HTR-8/SVneo (cell line): Measurements from ENCODE around the gene ZNF837.
"Not testable (repeated sequence)": the region's sequence is repeated elsewhere in the genome, so short reads cannot be mapped to it uniquely, and the experiment has no call there.

Source experiments
- DNase-seq: peaks from one replicate; pipeline ENCODE4 v3.0.0; 2011; ENCODE audit warnings: low spot score, mixed read lengths; ENCODE audit not compliant: insufficient read length
- FAIRE-seq: peaks from 2 replicates; lab custom pipeline; 2011; peaks lifted over from hg19 to GRCh38; lab: Jason Lieb, UNC

ZNF837 gene

DNA sequence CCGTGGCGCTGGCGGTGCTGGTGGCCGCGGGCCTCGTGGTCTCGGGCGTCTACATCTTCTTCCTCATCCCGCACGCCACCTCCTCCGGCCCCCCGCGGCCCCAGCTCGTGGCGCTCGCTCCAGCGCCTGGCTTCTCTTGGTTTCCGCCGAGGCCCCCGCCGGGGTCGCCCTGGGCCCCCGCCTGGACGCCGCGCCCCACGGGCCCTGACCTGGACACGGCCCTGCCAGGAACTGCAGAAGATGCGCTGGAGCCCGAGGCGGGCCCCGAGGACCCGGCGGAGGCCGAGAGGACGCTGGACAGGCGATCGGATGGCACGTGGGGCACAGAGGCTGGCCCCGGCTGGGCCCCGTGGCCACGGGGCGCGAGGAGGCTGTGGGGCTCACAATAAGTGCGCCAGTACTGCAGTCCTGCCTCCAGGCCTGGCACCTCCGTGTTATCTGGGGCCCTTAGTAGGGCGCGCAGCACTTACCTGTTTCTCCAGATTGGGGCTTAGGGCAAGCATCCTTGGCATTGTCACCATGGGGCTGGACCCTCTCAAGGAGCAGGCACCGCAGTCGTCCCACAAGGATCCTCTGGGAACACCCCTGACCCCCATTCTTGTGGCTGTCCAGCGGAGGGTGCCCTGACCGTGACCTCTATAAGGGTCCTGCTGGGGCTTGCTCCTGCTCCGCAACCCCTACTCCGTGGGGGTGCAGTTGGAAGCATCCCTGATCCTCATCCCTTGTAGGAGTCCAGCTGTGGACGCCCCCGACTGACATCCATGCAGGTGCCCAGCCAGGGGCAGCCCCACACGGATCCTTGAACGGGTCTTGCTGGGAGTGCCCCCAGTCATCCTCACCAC is 16.1 kb upstream of the ZNF837 start:
- DNase-seq (no peak), FAIRE-seq (no peak)

DNA sequence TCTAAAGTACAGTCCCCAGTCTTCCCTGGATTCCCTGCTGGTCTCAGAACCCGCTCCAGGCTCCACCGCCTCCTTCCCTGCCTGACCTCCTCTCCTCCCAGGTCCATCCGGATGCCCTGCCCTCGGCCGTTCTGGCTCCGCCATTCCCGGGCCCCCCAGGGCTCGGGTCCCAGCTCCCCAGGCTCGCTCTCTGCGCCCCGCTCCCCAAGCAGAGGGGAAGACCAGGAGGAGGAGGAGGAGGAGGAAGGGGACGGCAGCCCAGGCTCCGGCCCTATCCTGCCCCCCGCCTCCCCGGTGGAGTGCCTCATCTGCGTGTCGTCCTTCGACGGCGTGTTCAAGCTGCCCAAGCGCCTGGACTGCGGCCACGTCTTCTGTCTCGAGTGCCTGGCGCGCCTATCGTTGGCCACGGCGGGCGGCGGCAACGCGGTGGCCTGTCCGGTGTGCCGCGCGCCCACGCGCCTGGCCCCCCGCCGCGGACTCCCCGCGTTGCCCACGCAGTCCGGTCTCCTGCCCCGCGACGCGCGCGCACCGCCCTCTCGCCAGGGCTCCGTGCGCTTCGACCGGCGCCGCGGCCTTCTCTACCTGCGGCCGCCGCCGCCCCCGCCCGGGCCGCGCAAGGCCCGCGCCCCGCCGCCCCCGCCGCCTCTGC is 15.3 kb upstream of the ZNF837 start:
- DNase-seq (no peak), FAIRE-seq (no peak)

DNA sequence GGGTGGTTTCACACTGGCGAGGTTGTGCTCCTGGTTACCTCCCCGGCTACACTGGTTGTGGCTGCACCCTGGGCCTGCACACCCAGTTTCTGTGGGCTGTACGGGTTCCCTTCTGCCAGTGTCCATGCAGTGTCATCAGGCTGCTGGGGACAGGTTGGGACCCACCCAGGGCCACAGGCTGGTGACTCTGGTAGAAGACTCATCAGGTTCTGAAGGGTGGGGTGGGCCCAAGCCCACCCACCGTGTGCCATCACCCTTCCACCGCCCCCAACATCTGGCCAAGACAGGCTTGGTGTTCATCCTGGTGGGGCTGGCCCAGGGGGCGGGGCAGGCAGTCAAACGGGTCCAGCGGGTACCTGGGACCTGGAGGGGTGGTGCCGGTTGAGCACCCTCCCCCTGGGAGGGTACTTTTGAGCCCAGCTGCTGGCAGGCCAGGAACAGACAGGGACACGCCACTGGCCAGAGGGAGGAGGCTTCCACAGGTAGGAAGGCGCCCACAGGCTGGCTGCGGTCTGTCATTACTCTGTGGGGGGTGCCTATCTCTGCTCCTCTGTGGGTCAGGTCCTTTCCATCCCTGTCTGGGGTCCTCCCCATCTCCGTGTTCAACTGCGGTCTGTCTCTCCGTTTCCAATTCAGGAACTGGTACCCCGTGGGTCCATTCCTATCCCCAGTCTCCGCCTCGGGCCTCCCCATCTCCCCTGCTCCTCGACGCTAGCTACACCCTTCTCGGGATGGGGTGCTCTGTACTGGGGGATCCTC is 14.6 kb upstream of the ZNF837 start, which contains the start of gene RNF225:
Gene RNF225 (plus strand): TSS at position 437 of the 759 bp plus-strand sequence. CDS start 434 bp downstream, outside the sequence.
- FAIRE-seq, result no peak
- no peak for DNase-seq

- FAIRE-seq, result no peak
Measured at GRCh38 chr19:58394821-58395219, 14.0 kb upstream of the ZNF837 start.

DNA sequence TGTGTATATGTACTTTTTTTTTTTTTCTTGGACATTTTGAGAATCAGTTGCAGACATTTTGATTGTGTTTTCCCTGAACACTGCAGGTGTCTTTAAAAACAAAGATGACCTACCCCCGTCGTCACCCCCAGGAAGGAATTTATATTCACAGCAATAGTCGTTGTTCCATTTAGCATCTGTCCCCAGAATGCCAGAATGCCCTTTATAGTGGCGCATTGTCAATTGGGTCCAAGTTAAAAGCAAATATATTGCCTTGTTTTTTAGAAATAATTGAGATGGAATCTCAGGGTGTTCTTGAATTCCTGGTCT is 12.8 kb upstream of the ZNF837 start:
- DNase-seq (no peak), FAIRE-seq (no peak)

More at GRCh38 chr19:58394821-58395219, 14.0 kb upstream of the ZNF837 start:
- no peak for DNase-seq

GRCh38 chr19:58392945-58393724 is 12.3 kb upstream of the ZNF837 start:
- DNase-seq (no peak), FAIRE-seq (no peak)

- no peak for DNase-seq
- no peak for FAIRE-seq
Measured at GRCh38 chr19:58388175-58388526, 7.3 kb upstream of the ZNF837 start.

DNA sequence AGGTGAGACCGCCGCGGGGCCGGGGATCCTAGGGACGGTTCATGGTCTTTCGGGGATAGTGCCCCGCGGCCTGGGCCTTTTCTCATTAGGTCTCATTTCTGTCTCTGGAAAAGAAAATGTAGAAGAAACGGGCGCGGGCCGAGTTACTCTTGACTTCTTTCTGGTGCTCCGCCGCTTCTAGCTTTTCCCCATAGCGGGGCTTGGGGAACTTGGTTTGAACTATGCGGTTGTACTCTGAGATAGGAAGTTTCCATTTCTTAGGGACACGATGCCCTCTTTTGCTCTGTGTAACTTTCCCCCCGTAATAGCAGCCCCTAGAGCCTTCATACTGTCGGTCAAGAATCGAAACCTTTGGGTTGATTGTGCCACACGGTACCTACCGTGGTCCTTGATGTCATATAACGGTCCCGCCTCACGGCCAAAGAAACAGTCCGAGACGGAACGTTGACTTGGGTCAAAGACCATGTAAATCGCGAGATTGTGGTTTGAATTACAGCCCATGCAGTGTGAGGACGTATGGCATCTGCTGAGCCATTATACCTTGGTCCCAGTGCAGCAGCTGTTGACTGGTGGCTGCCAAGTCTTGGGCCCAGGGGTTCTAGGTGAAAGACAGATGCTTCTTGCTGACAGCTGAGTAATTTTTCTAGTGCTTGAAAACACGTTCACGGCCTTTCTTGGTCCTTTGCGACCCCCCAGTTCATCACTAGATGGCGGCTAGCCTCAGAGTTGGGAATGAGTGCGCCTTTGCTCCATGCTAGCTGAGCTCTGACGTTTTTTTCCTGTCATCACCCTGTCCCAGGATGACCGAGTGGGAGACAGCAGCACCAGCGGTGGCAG is 6.7 kb upstream of the ZNF837 start:
- no peak for FAIRE-seq
- DNase-seq, result no peak

DNA sequence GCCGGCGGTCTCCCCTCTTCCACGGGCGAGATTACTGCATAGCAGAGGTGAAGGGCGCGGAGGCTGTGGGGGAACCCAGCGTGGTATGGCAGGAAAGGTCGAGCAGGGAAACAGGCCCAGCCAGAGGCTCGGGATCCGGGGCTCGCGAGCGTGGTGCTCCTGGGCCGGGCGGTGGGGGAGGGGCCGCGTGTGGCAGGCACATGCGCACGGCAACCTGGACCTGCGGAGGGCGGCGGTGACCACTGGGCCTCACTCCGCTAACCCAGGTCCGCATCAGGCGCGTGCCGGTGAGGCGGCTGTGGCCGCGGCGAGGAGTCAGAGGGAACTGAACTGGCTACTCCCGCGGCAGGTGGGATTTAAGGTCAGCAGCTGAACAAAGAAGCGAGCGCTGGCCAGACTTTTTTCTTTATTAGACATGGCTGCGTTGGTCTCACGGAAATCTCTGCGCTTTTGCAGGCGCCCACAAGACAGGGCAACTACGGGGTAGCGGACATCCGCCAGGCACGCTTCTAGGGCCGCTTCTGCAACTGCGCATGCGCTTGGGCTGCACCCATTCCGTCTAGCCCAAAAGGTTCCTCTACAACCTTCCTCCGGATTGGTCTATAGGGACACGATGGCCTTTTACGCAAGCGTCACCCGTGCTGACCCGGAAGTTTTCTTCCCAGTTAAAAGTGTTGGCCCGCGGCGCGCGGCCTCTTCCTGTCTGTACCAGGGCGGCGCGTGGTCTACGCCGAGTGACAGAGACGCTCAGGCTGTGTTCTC is 5.9 kb upstream of the ZNF837 start, which contains the start of gene RPS5:
Gene RPS5 (plus strand): TSS at position 694 of the 762 bp plus-strand sequence. CDS start 869 bp downstream, outside the sequence.
- FAIRE-seq (peak; percentile 94), DNase-seq (peak; percentile 100)

GRCh38 chr19:58385891-58386575 is 5.2 kb upstream of the ZNF837 start:
- no peak for FAIRE-seq
- no peak for DNase-seq

DNA sequence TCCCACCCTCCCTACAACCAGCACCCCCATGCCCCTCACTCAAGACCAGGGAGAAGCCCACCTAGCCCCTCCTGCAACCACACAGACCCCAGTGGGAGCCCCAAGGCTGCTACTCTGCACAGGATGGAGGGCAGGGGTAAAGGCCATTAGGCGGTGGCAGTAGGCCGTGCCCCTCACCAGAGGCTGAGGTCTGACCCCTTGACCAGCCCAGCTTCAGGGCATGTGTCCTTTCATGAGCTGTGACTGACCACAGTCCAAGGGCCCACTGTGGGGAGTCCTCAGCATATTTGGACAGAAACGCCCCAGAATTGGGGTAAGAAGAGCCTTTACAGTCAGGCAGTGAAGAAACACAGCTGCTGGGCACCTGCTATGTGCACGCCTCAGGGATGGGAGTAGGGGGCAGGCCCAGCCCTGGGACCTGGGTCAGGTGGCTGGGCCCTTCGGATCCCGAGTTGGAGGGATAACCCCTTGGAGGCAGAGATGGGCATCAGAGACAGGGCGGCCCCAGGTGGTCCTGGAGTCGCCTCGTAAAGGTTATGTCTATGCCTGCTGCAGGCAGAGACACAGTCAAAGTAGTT is 4.6 kb upstream of the ZNF837 start:
- FAIRE-seq, result no peak
- DNase-seq, result no peak

- no peak for FAIRE-seq
- DNase-seq, result no peak
Measured at GRCh38 chr19:58382997-58383603, 2.3 kb upstream of the ZNF837 start.

DNA sequence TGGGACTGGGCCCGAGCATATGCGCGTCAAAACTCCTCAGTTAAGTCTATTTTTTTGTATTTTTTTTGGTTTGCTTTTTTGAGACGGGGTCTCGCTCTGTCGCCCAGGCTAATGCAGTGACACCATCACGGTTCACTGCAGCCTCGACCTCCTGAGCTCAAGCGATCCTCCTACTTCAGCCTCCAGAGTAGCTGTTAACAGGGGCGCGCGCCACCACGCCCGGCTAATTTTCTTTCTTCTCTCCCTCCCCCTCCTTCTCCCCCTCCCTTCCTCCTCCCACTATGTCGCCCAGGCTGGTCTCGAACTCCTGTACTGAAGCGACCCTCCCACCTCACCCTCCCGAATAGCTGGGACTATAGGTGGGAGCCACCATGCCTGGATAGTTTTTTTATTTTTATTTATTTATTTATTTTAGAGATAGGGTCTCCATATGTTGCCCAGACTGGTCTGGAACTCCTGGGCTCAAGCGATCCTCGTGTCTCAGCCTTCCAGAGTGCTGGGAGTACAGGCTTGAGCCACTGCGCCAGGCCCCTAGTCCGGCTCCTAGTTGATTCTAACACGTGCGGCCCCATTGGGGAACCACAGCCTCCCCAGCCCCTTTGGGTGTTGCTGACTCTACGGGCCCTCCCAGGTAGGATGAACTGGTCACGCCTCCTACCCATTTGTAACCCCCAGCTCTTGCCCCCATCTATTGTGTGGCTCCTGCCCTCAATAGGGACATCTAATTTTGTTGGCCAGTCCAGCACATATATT is 806 bp upstream of the ZNF837 start:
- DNase-seq, result no peak
- FAIRE-seq, result no peak

DNA sequence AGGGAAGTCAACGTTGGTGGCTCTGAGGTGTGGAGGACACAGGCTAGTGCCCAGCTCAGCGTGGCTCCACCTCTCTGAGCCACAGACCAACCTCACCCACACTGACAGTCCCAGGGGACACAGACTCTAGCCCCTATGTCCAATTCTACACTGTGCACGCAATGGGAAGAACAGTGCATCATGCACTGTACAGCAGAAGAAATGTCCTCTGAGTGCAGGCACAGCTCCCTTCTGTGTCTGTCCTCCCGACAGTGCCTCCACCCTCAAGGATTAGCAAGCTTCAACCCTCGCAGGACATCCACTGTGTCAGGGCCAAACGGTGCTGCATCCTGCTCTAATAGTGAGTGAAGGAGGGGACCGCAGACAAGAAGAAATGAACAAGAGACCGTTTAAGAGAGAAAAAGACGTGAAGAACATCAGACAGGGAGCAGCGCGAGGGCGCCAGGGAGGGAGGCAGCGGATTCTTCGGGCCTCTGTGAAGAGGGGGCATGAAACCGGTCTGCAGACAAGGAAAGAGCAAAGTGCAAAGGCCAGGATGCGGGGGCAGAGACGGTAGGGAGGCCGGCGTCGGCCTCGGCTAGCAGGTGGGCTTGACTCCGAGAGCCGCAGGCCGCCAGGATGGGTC is 681 bp downstream of the ZNF837 start:
- DNase-seq (no peak), FAIRE-seq (peak; percentile 72)

GRCh38 chr19:58379246-58379645 is 1.6 kb downstream of the ZNF837 start:
- no peak for FAIRE-seq
- DNase-seq, result no peak

DNA sequence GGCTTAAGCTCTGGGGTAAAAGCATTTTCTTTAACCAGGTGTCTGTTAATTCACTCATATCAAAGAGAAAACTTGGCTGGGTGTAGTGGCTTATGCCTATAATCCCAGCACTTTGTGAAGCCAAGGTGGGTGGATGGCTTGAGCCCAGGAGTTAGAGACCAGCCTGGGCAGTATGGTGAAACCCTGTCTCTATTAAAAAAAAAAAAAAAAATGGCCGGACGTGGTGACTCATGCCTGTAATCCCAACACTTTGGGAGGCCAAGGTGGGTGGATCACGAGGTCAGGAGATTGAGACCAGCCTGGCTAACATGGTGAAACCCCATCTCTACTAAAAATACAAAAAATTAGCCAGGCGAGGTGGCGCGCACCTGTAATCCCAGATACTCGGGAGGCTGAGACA is 4.1 kb downstream of the ZNF837 start:
- not testable (repeated sequence) for FAIRE-seq, DNase-seq
